ENCODE data around the gene PDLIM5. TPM values are rescaled to one million over a fixed set of nuclear protein-coding genes. Genes with fewer than 3 reads are reported as not detected.

PDLIM5 gene
- total RNA-seq, 1 experiment from 2014 or later: 58.0 TPM

DNA sequence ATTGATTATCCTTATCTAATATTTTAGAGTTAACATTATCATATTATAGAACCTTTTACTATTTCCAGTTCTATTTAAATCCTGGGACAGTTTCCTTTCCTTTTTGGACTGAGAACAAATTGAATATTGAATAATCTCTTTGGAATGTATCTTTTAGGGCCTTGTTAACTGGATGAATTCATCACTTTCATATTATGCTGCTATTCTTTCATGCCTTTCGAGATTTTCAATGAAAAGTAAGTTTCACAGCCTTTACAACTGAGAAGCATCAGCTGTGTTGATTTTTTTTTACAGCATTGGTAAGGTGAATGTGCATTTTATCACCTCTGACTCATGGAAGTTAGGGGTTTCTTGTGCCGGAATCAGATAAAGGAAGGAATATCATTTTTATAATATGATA is 39.6 kb downstream of the PDLIM5 start:
- Histone ChIP-seq H4K20me1 (ENCODE audit: control insufficient read depth, insufficient read depth, insufficient read length) (no peaks in the 10 kb centered on the region), H3K23ac (ENCODE audit: insufficient read length, low read depth, low read length) (no peak overlapping the region), H3T11ph (ENCODE audit: low read length) (no peak overlapping the region), H3K23me2 (ENCODE audit: insufficient read length, low read depth, low read length, poor library complexity, severe bottlenecking) (no peaks in the 10 kb centered on the region), H3K18ac (ENCODE audit: insufficient read length, low read depth, low read length) (no peak overlapping the region), H3K14ac (ENCODE audit: insufficient read depth, low read length) (no peak overlapping the region), H2BK15ac (ENCODE audit: low read depth, low read length) (no peak overlapping the region), H3K4me1 (ENCODE audit: insufficient read depth, low read length) (no peaks in the 10 kb centered on the region), H3K27ac (ENCODE audit: insufficient read length, low read depth, low read length) (no peak overlapping the region), H3K4ac (ENCODE audit: low read depth, low read length) (no peak overlapping the region), H3K27me3 (ENCODE audit: insufficient read depth, low read length) (no peaks in the 10 kb centered on the region), H2AK5ac (ENCODE audit: insufficient read length, low read length) (no peak overlapping the region), H3K9me3 (ENCODE audit: control insufficient read depth, low read depth, low read length) (no peaks in the 10 kb centered on the region), H4K5ac (ENCODE audit: insufficient read length, low read depth, low read length) (no peak overlapping the region), H3K79me1 (ENCODE audit: insufficient read depth, low read depth, low read length, poor library complexity, severe bottlenecking) (no peaks in the 10 kb centered on the region), H2BK5ac (ENCODE audit: insufficient read length, low read length) (no peak overlapping the region), H3K56ac (ENCODE audit: insufficient read length, low read depth, low read length) (no peak overlapping the region), H2BK20ac (ENCODE audit: low read depth, low read length, poor library complexity, severe bottlenecking) (no peak overlapping the region), H4K8ac (replicated peaks; ENCODE audit: insufficient read length, low read depth, low read length) (no peak overlapping the region), H2BK120ac (ENCODE audit: low read depth, low read length, poor library complexity, severe bottlenecking) (no peak overlapping the region), H2AFZ (ENCODE audit: low read length) (no peak overlapping the region), H3K9ac (ENCODE audit: extremely low read depth, insufficient read length, low read length) (no peak overlapping the region), H3K79me2 (ENCODE audit: insufficient read depth, low read length) (no peaks in the 10 kb centered on the region), H4K91ac (ENCODE audit: insufficient read length, low read depth, low read length) (no peak overlapping the region), H3K4me2 (ENCODE audit: insufficient read depth, insufficient read length, low read length) (no peak overlapping the region), H2BK12ac (ENCODE audit: insufficient read length, low read depth, low read length) (no peak overlapping the region)
- Mint-ChIP-seq H3K9me3 (no peaks in the 10 kb centered on the region), H3K27ac (no peak overlapping the region), H3K27me3 (ENCODE audit: low read depth) (no peaks in the 10 kb centered on the region), H3K4me3 (no peak overlapping the region), H3K4me1 (no peaks in the 10 kb centered on the region), H3K36me3 (ENCODE audit: insufficient read depth in 1 of 3, low read depth in 3 of 3) (no peaks in the 10 kb centered on the region)
- TF ChIP-seq, protein P1, sequence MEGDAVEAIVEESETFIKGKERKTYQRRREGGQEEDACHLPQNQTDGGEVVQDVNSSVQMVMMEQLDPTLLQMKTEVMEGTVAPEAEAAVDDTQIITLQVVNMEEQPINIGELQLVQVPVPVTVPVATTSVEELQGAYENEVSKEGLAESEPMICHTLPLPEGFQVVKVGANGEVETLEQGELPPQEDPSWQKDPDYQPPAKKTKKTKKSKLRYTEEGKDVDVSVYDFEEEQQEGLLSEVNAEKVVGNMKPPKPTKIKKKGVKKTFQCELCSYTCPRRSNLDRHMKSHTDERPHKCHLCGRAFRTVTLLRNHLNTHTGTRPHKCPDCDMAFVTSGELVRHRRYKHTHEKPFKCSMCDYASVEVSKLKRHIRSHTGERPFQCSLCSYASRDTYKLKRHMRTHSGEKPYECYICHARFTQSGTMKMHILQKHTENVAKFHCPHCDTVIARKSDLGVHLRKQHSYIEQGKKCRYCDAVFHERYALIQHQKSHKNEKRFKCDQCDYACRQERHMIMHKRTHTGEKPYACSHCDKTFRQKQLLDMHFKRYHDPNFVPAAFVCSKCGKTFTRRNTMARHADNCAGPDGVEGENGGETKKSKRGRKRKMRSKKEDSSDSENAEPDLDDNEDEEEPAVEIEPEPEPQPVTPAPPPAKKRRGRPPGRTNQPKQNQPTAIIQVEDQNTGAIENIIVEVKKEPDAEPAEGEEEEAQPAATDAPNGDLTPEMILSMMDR (conservative IDR thresholded peaks at IDR 0.05): no peak
- DNase-seq: no peak
- WGBS (ENCODE audit: extremely low coverage, insufficient read length, low lambda C conversion rate): no CpG with 5 or more reads among the region's 2 CpGs

Data from H9 (cell line).